GM12864 (cell line): Measurements from ENCODE around the gene OR8H2.
"Not testable (repeated sequence)": the region's sequence is repeated elsewhere in the genome, so short reads cannot be mapped to it uniquely, and the experiment has no call there.

ENCODE experiments used
- DNase-seq: peaks from one replicate; pipeline ENCODE4 v3.0.0-alpha.2; 2011; ENCODE audit warnings: low read depth
- H3K4me3 ChIP-seq: 2 replicates; pipeline ENCODE4 v1.5.1; 2011; ENCODE audit warnings: mild to moderate bottlenecking, low read depth, low read length, control low read depth
- TF ChIP-seq, protein P1 (sequence below): IDR thresholded peaks from 2 replicates; pipeline ENCODE4 v1.5.1; 2011; ENCODE audit warnings: low read depth, mild to moderate bottlenecking, moderate library complexity, low read length, control low read depth, inconsistent platforms; ENCODE audit errors: missing control alignments

Gene OR8H2, protein sequence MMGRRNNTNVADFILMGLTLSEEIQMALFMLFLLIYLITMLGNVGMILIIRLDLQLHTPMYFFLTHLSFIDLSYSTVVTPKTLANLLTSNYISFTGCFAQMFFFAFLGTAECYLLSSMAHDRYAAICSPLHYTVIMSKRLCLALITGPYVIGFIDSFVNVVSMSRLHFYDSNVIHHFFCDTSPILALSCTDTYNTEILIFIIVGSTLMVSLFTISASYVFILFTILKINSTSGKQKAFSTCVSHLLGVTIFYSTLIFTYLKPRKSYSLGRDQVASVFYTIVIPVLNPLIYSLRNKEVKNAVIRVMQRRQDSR

DNA sequence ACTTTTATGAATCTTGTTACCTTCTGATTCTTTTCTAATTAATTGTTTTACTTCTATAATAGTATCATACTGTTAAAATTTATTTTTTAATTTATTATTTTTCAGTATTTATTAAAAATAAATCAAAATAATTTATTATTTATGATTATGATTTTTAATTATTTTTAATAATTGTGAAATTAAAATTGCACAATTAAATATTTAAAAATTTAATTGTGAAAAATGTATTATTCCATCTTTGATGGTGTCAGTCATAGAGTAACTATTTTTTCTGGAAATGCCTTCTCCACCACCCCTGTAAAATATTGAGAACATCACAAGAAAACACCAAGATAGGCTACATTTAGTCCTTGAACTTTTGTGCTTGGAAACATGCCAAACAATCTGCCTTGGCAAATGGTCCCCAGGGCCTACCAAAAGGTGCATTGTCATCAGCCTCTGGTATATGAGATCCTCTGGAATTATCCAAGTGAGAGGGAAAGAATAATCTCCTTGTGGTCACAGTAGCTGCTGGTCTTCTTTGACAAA, at the start of gene OR8H2:
Gene OR8H2 (plus strand): TSS at position 478 of the 528 bp plus-strand sequence. CDS start 1,356 bp downstream, outside the sequence.
- DNase-seq: no peak
- no peak within 1 kb of the TSS for H3K4me3 ChIP-seq
- TF ChIP-seq, protein P1, sequence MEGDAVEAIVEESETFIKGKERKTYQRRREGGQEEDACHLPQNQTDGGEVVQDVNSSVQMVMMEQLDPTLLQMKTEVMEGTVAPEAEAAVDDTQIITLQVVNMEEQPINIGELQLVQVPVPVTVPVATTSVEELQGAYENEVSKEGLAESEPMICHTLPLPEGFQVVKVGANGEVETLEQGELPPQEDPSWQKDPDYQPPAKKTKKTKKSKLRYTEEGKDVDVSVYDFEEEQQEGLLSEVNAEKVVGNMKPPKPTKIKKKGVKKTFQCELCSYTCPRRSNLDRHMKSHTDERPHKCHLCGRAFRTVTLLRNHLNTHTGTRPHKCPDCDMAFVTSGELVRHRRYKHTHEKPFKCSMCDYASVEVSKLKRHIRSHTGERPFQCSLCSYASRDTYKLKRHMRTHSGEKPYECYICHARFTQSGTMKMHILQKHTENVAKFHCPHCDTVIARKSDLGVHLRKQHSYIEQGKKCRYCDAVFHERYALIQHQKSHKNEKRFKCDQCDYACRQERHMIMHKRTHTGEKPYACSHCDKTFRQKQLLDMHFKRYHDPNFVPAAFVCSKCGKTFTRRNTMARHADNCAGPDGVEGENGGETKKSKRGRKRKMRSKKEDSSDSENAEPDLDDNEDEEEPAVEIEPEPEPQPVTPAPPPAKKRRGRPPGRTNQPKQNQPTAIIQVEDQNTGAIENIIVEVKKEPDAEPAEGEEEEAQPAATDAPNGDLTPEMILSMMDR: no peak

DNA sequence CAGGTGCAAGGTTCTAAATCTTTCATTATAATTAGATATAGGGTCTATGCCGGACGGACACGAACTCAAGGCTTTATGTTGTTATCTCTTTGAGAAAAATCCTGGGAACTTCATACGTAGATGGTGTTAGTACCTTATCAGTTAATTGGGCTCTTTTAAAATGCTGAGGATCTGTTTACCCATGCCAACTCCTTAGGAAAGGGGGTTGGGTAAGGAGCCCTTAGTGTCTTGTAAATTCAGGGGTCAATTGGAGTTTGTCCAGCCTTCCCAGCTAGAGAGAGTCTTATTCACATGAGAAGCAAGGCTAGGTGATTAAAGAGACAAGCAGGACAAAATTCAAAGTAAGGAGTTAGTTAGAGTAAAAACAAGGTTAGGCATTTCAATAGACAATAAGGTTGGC, 47.1 kb upstream of the OR8H2 start:
- DNase-seq, H3K4me3 ChIP-seq: not testable (repeated sequence)

DNA sequence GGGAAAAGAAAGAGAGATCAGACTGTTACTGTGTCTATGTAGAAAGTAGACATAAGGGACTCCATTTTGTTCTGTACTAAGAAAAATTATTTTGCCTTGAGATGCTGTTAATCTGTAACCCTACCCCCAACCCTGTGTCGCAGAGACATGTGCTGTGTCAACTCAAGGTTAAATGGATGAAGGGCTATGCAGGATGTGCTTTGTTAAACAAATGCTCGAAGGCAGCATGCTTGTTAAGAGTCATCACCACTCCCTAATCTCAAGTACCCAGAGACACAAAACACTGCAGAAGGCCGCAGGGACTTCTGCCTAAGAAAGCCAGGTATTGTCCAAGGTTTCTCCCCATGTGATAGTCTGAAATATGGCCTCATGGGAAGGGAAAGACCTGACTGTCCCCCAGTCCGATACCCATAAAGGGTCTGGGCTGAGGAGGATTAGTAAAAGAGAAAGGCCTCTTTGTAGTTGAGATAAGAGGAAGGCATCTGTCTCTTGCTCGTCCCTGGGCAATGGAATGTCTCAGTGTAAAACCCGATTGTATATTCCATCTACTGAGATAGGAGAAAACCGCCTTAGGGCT, 45.7 kb upstream of the OR8H2 start:
- not testable (repeated sequence) for H3K4me3 ChIP-seq, DNase-seq

DNA sequence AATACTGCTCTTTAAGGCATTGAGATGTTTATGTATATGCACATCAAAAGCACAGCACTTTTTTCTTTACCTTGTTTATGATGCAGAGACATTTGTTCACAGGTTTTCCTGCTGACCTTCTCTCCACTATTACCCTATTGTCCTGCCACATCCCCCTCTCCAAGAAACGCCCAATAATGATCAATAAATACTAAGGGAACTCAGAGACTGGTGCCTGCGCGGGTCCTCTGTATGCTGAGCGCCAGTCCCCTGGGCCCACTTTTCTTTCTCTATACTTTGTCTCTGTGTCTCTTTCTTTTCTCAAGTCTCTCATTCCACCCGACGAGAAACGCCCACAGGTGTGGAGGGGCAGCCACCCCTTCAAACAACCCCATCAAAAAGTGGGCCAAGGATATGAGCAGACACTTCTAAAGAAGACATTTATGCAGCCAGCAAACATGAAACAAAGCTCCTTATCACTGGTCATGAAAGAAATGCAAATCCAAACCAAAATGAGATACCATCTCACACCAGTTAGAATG, 45.2 kb upstream of the OR8H2 start:
- not testable (repeated sequence) for H3K4me3 ChIP-seq, DNase-seq

DNA sequence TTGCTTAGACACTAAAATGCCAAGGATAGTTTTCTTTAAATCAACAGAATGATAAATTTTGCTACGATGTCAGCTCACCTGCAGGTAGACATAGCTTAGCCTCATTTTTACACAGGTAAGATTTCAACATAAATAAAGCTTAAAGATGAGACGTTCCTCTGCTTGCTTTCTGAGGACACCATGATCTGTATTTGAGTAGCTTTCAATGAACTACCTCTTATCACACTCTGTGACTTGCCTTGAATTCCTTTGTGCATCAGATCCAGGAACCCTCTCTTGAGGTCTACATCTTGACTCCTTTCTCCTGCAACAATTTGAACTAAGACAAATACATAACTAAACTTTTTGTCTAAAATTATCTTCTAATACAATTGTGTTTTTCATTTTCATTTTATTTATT, 36.5 kb upstream of the OR8H2 start:
- no peak for DNase-seq
- TF ChIP-seq, protein P1: no peak
- no peak overlapping the region for H3K4me3 ChIP-seq

DNA sequence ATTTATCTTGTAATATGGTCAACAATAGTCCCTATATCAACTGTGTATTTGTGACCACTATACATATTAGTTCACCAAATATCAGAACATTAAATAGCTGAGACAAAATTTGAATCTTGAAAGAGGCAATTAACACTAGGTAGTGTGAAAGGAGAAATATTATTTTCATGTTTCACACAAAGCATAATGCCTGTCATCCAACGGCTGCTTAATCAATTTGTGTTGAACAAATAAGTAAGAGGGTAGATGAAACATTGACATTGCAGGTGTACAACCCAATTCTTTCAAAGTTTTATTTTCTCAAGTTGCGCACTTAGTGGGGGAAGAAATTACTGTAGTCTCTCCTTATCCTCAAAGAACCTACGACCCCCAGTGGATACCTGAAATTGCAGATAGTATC, 13.8 kb upstream of the OR8H2 start:
- TF ChIP-seq, protein P1: no peak
- DNase-seq: no peak
- no peak overlapping the region for H3K4me3 ChIP-seq

DNA sequence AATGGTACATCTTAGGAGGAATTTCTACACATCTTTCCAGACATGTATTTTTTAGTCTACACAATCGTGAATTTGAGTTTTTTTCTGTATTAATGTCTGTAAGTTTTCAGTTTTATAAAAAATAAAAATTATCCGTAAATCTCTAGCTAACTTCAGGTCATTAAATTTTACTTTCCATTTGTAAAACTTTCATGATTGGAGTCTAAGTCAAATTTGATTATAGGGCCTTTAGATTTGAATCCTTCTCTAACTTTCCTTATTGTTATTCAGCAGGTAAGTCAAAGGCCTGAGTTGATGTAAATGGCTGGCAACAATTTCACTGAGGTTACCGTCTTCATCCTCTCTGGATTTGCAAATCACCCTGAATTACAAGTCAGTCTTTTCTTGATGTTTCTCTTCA, 10.5 kb upstream of the OR8H2 start, which contains the start of gene OR8I2:
Gene OR8I2 (plus strand): TSS at position 301 of the 400 bp plus-strand sequence. CDS start 0 bp downstream, at position 301.
- DNase-seq: no peak
- TF ChIP-seq, protein P1: no peak
- H3K4me3 ChIP-seq: no peak within 1 kb of the TSS

DNA sequence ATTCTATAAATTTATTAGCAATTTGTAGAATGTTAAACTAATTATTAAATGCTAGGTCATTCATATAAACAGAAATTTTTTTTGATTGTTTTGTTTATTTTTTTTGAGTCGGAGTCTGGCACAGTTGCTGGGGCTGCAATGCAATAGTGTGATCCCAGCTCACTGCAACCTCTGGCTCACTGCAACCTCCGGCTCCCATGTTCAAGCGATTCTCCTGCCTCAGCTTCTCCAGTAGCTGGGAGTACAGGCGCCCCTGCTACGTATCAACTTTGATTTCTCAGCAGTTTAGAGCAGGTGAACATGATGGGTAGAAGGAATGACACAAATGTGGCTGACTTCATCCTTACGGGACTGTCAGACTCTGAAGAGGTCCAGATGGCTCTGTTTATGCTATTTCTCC, 18.6 kb downstream of the OR8H2 start, which contains the start of gene OR8H3:
Gene OR8H3 (plus strand): TSS at position 301 of the 400 bp plus-strand sequence. CDS start 0 bp downstream, at position 301.
- no peak for DNase-seq
- TF ChIP-seq, protein P1: no peak
- no peak within 1 kb of the TSS for H3K4me3 ChIP-seq
